Glomerular visceral epithelial cell (primary cell): Measurements from ENCODE around the gene KLHL24.
"Not testable (repeated sequence)": the region's sequence is repeated elsewhere in the genome, so short reads cannot be mapped to it uniquely, and the experiment has no call there.

Source experiments
- DNase-seq: peaks from one replicate; pipeline ENCODE4 v3.0.0-alpha.2; 2016; ENCODE audit errors: extremely low spot score

The KLHL24 gene, protein sequence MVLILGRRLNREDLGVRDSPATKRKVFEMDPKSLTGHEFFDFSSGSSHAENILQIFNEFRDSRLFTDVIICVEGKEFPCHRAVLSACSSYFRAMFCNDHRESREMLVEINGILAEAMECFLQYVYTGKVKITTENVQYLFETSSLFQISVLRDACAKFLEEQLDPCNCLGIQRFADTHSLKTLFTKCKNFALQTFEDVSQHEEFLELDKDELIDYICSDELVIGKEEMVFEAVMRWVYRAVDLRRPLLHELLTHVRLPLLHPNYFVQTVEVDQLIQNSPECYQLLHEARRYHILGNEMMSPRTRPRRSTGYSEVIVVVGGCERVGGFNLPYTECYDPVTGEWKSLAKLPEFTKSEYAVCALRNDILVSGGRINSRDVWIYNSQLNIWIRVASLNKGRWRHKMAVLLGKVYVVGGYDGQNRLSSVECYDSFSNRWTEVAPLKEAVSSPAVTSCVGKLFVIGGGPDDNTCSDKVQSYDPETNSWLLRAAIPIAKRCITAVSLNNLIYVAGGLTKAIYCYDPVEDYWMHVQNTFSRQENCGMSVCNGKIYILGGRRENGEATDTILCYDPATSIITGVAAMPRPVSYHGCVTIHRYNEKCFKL

DNA sequence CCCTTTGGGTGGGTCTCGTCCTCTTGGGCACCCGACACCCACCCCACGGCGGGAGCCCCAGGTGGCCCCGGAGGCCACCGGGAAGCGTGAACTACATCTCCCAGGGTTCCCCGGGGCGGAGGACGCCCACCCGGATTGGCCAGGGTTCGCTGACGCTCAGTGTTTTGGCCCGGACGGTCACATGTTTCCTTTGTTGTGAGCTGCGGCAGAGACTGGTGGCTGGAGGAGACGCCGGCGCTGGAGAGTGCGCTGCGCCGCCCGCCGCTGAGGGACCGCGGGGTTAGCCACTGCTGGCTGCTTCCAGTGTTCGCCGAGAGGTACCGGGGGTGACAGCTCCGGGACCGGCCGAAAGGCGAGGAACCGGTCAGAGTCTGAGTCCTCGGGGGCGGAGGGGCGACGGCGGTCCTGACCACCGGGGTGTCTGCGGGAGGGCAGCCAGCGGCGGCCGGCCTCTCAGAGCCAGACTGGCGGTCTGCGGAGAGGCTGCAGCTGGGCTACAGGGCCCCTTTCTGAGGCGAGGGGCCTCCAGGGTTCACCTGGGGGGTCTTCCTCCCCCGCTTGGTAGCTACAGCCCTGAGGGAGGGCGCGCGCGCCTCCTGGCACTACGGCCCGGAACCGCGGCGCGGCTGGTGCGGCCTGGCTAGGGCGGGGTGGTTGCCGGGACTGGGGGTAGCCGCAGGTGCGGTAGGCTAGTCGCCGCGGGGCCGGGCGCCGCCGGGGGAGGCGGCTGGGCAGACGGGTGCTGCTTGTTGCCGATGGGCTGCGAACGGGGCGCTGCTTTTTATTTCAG, at the start of gene KLHL24:
TSS of gene KLHL24 (plus strand) at position 193 of the 790 bp plus-strand sequence. CDS start 14,734 bp downstream, outside the sequence.
- peak; percentile 86 for DNase-seq

DNA sequence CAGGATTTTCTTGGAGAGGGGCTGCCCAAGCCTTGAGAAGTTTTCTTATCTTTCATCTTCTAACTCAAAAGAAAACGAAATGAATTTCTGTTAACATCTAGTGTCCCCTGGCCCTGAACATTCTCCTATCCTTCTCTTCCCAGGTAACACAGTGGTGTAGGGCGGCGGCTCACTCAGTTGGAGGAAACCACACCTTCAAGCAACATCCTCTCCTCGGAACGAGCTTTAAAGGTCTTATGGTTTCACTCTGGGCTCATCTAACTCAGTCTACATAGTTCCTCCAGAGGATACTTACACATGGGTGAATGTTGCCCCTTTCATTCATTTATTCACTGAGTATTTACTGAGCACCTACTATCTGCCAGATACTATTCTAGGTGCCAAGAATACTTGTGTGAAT, 48.9 kb upstream of the KLHL24 start:
- DNase-seq, result no peak

DNA sequence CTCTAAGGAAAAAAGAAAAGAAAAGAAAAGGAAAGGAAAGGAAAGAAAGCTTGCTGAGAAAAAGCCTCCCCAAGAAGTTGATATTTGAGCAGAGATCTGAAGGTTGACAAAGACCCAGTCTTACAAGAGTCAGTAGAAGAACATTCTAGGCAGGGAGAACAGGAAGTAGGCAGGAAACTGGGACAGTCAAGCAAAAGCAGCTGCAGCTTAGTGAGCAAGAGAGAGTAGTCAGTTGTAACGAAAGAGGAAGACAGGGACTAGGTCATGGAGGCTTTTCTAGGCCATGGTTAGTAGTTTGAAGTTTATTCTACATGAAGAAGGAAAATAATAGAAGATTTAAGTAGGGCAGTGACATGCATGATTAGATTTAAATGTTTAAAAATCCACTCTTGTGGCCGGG, 48.1 kb upstream of the KLHL24 start:
- no peak for DNase-seq

DNA sequence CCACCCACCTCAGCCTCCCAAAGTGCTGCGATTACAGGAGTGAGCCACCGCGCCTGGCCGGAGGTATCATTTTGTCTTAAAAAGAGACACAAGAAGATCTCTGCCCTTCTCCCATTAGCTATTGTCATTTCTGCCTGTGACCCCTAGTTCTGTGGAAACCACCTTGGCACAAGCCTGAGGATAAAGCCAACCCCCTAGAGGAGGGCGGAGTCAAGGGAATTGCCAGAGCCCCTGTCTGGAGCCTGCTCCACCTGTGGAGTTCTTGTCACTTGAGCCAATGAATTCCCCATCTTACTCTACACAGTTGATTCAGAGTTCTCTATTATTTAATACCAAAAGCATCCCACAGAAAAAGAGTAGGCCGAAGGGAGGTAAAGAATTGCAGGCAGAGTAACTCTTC, 45.0 kb upstream of the KLHL24 start:
- DNase-seq, result no peak

DNA sequence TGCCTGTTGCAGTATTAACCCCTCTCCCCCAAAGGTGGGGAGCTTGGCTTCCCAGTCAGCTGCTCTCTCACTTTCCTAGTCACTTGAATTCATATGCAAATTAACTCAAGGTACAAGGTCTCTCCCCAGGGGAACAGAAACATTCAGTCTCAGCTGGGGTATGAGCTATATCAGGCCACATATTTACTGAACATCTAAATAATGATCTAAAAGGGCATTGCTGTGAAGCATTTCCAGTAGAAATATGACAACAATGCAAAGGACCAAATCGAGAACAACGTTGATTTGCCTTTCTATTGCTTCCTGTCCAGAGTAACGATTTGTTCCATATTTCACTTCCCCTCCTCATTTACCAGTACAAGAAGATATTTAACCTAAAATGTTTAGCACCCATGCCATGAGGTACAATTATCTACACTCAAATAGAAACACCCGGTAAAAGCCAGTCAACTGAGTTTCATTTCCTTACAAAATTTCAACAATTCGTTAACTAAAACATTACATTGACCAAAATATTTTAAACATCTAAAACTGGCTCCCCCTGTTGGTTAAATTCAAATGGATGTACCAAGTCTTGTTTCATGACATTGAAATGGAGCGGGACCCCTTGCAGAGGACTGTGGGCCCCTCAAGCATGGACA, 43.4 kb upstream of the KLHL24 start:
- DNase-seq, result no peak

DNA sequence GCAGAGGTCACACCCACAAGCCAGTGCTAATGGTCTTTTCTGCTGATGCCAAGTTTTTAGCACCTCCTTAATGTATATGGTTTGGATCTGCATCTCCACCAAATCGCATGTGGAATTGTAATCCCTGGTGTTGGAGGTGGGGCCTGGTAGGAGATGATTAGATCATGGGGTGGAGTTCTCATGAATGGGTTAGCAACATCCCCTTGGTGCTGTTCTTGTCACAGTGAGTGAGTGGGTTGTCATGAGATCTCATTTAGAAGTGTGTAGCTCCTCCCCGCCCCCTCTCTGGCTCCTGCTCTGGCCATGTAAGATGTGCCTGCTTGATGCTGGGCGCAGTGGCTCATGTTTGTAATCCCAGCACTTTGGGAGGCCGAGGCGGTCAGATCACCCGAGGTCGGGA, 42.6 kb upstream of the KLHL24 start:
- no peak for DNase-seq

DNA sequence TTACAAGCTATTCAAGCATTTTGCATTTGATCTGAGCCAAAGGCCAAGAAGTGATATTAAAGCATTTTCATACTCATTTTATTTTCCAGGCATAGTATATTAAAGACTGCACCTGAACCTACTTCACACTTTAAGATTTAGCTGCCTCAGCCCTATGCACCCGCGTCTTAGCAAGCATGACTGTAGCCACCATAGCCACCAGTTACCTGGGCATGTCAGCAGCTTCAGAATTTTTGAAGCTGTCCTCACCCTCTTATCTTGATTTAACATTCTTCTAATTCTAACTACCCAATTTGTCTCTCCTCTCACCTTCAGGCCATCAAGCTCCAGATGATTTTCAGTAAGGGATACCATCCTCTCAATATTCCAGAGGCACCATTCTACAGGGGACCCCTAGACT, 40.8 kb upstream of the KLHL24 start:
- DNase-seq, result no peak

DNA sequence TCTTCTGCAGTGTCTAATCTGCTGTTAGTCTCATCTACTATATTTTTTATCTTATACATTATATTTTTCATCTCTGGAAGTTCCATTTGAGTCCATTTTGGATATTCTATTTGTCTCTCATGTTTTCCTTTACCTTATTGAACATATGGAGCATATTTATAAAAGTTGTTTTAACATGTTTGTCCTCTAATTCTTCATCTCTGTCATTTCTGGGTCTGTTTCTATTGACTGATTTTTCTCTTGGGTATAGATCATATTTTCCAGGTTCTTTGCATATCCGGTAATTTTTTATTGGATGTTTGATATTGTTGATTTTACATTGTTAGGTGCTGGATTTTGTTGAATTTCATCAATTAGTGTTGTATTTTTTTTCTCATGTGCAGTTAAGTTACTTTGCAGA, 37.5 kb upstream of the KLHL24 start:
- no peak for DNase-seq

DNA sequence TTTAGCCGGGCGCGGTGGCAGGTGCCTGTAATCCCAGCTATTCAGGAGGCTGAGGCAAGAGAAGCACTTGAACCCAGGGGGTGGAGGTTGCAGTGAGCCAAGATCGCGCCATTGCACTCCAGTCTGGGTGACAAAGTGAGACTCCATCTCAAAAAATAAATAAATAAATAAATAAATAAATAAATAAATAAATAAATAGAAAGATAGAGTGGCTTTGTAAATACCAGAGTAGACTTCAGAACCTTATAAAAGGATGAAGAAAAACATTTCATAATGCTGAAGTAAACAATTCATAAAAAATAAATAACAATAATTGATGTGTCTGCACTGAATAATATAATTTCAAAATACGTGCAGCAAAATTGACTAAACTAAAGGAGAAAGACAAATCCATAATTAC, 24.1 kb upstream of the KLHL24 start:
- DNase-seq, result not testable (repeated sequence)

DNA sequence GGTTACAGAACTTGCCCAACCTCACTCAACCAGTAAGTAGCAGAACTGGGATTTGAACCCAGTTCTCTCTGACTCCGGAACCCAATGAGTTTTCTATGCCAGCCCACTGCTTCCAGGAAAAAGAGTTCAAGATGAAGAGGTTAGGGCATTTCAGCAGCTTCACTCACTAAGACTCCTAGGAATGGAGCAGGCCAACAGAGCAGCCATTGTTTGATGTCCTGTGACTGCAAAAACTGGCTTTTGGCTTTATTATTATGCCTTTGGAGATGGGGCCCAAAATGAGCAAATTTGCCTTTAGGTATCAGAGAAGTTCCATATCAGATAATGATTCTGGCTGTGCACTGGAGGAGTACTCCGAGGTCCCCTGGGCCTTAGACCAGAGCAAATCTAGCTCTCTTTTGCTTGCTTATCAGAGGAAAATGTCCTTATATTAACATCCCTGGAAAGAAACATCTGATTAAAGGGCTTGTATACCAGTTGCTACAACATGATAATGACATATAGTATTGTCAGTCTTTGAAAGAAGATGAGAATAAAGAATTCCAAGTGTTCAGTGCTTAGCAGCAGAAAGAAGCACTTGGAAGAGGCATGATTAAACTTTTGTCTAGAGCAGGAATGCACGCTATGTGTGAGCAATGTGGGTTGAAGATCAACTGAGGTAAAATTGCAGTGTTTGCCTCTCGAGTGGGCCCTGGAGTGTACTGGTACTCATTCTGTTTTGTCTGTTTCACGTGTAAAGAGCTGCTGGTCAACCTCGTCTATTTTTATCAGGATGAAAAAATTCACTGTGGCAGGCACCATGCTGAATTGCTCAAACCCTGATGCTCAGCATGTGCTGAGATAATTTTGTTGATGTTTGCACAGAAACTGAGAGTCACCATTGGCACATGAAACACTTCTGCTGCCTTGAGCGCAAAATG, 21.8 kb upstream of the KLHL24 start:
- DNase-seq, result no peak

DNA sequence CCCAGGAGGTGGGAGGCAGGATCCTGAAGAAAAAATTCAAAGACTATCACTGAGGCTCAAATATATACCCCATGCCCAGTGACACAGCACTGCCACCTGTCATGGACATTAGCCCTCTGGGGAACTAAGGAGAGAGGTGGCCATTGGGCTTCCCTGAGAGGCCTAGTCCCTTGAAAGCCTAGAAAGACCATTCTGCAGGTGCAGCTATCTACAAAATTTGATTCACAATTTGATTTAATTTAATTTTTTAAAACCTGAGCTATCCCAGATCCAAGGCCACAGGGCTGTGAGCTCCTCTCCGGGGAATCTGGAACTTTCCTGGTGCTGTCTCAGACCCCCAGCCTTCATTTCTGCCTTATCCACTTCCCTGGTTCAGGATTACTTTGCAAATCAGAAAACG, 16.9 kb upstream of the KLHL24 start:
- DNase-seq, result no peak

DNA sequence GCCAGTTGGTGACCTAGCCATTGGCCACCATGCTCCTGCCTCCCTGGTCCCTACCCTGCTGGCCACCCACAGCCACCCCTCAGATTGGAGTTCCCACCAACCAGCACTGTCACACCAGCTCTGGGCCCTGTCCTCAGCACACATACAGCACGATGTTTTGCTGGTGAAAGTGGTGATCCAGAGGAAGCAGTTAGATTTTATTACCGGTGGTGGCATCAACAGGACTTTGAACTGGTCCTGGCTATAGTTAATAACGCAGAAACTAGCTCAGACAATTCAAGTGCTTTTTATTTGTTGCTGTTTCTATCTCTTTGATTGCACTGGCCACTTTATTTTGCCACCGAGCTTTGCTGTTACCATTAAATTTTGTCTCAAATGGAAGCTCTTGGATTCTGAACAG, 16.4 kb upstream of the KLHL24 start:
- no peak for DNase-seq

DNA sequence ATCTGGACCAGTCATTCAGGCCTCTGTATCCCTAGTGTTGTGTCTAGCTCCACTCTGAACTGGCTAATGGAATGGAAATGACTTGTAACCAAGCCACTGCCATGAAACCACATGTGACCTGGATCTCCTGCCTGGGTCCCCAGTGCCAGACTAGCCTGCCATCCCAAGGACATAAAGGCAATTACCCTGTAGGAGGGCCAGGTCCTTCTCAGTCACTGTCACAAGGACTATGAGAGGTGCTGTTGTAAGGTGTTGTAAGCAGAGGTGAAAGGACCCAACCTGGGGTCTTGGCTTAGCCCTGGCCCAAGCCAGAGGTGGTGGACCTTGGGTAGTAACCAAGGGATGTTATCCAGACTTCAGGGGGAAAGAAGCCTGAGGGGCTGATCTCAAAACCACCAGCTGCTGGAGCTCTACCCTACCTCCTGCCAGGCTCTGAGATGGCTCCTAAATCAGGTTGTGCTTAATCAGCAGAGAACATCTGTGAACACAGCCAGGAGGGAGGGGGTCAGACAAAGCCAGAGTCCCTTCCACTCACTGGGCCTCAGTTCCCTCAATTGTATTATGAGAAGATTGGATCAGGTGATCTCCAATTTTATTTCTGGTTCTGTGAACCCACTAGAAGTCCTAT, 15.7 kb upstream of the KLHL24 start:
- DNase-seq, result no peak

DNA sequence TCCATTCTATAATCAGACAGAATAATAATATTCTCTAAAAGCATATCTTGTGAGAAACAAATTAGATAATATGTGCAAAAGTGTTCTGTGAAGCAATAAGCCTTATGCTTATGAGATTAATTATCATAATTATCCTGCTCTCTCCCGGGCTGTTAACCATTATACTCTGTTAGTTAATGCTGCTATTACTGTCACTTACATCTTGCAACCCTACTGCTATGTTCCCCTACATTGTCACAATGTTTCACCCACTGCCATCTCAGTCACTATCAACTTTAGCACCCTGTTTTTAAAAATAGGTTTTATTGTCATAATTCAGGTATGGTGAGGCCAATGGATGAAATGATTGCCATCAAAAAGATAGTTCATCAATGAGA, 15.2 kb upstream of the KLHL24 start:
- no peak for DNase-seq

DNA sequence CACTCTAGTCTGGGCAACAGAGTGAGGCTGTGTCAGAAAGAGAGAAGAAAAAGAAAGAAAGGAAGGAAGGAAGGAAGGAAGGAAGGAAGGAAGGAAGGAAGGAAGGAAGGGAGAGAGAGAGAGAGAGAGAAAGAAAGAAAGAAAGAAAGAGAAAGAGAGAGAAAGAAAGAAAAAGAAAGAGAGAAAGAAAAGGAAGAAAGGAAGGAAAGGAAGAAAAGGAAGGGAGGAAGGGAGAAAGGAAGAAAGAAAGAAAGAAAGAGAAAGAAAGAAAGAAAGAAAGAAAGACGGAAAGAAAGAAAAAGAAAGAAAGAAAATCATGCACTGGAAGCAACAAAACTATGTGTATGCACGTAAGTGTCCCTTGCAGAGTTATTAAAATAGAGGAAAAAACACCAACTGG, 12.9 kb upstream of the KLHL24 start:
- DNase-seq, result not testable (repeated sequence)

DNA sequence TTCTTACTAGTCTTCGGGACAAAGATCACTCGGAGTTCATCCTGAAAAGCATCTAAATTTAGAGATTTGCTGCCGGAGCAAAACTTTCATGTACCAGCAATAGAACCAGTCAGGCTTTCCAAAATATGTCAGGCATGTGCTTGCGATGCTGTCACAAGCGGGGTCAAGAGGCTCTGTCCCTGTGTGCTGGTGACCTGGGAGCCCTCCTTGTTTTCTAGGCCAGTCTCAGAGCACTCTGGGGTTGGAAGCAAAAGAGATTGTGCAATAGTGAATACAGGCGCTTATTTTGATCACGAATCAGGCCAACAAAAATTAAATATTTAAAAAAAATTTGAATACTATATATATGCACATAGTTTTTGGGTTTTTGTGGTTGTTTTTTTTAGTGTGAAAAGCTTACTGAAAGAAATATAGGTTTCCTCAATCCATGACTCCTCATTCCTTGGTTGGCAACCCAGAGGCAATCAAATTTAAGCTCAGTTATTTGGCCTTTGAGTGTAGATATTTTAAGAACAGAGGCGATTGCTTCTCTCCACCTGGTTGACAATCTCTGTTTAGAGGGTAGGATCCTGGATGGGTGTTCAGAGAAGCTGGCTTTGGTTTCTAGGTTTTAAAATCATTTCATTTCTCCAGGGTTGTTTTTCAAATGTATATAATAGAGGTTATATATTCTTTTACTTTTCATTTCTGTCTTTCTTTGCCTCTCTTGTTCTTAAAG, 8.4 kb upstream of the KLHL24 start:
- DNase-seq, result no peak

DNA sequence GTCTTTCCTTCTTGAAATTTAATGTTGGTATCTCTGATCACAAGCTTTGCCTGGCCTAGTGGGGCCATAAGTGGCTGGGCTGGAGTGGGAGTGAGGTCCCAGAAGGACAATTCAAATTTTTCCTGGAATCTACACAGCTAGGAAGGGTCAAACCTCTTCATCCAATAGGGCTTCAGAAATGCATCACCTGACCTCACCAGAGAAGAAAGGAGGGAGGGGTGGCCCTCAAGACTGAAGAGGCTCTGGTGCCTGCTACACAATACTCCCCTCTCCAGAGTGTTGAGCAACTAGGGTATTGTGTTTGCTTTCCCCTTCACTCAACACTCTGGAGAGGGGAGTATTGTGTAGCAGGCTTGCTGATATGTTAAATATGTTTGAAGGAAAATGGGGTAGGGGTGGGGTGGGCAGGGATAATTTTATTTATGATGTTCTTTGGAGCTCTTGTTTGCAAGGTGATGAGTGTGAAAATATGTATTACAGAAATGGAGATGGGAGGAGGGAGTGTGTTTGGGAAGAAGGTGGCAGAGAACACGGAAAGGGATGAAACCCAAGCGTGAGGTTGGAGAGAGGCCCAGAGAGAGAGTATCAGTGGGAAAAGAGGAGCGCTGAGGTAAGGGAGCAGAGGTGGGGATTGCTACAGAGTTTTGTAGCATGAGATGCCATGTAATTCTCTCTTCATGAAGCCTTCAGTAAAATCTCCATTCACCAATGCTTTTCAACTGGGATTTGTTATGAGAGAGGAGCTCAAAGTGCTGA, 5.7 kb upstream of the KLHL24 start:
- DNase-seq, result no peak

DNA sequence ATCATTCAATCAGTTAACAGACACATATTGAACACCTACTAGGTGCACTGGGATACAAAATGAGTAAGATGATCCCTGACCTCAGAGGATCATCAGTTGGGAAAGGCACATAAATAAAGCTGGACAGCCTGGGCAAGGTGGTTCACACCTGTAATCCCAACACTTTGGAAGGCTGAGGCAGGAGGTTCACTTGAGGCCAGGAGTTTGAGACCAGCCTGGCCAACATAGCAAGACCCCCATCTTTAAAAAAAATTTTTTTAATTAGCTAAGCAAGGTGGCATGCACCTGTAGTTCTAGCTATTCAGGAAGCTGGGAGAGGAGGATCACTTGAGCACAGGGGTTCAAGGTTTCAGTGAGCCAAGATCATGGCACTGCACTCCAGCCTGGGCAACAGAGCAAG, 3.7 kb upstream of the KLHL24 start:
- no peak for DNase-seq

DNA sequence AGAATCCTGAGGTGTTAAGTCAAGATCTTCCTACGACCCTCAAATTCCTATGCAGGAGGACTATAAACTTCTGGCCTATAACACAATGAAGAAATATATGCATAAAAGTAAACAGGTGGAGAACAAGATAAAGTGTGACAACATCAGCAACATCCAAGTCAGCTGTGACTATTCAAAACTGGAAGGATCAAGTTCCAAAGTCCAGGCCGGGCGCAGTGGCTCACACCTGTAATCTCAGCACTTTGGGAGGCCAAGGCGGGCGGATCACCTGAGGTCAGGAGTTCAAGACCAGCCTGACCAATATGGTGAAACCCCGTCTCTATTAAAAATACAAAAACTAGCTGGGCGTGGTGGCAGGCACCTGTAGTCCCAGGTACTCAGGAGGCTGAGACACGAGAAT, 2.7 kb upstream of the KLHL24 start:
- not testable (repeated sequence) for DNase-seq
